ENCODE measurements around the gene MKNK1. TPM values are rescaled to one million over a fixed set of nuclear protein-coding genes. Genes with fewer than 3 reads are reported as not detected.

Gene MKNK1
- total RNA-seq, 1 experiment from 2014 or later = 12.9 TPM

GRCh38 chr1:46513536-46513935, 90.5 kb downstream of the MKNK1 start:
- Mint-ChIP-seq H3K9me3 (no peaks in the 10 kb centered on the region; a peak in 1 of 5 replicates), H3K4me3 (no peak overlapping the region), H3K36me3 (ENCODE audit: insufficient read depth in 1 of 3, low read depth in 3 of 3) (no peaks in the 10 kb centered on the region), H3K27ac (no peak overlapping the region), H3K27me3 (ENCODE audit: low read depth) (peaks cover 55% of the 10 kb centered on the region), H3K4me1 (peaks cover 62 to 67% of the 10 kb centered on the region in 2 experiments)
- no peak for TF ChIP-seq CTCF (conservative IDR thresholded peaks at IDR 0.05)
- WGBS (ENCODE audit: extremely low coverage, insufficient read length, low lambda C conversion rate) = no CpG with 5 or more reads among the region's 5 CpGs
- Histone ChIP-seq H2BK12ac (ENCODE audit: insufficient read length, low read depth, low read length) (no peak overlapping the region), H2AFZ (ENCODE audit: low read length) (no peak overlapping the region), H3K4ac (ENCODE audit: low read depth, low read length) (no peak overlapping the region), H2BK15ac (ENCODE audit: low read depth, low read length) (no peak overlapping the region), H3K4me2 (ENCODE audit: insufficient read depth, insufficient read length, low read length) (no peak overlapping the region), H2BK20ac (ENCODE audit: low read depth, low read length, poor library complexity, severe bottlenecking) (no peak overlapping the region), H2BK5ac (ENCODE audit: insufficient read length, low read length) (no peak overlapping the region), H3K27ac (ENCODE audit: insufficient read length, low read depth, low read length) (no peak overlapping the region), H4K5ac (ENCODE audit: insufficient read length, low read depth, low read length) (no peak overlapping the region), H4K20me1 (ENCODE audit: control insufficient read depth, insufficient read depth, insufficient read length) (no peaks in the 10 kb centered on the region), H3T11ph (ENCODE audit: low read length) (no peak overlapping the region), H4K8ac (replicated peaks; ENCODE audit: insufficient read length, low read depth, low read length) (no peak overlapping the region), H2BK120ac (ENCODE audit: low read depth, low read length, poor library complexity, severe bottlenecking) (no peak overlapping the region), H3K56ac (ENCODE audit: insufficient read length, low read depth, low read length) (no peak overlapping the region), H3K9me3 (ENCODE audit: control insufficient read depth, low read depth, low read length) (no peaks in the 10 kb centered on the region), H3K79me2 (ENCODE audit: insufficient read depth, low read length) (no peaks in the 10 kb centered on the region), H3K14ac (ENCODE audit: insufficient read depth, low read length) (no peak overlapping the region), H3K27me3 (ENCODE audit: insufficient read depth, low read length) (no peaks in the 10 kb centered on the region), H3K9ac (ENCODE audit: extremely low read depth, insufficient read length, low read length) (no peak overlapping the region), H3K4me1 (ENCODE audit: insufficient read depth, low read length) (peaks cover 7% of the 10 kb centered on the region; the same call in 1 of the 2 replicates), H3K23me2 (ENCODE audit: insufficient read length, low read depth, low read length, poor library complexity, severe bottlenecking) (no peaks in the 10 kb centered on the region), H3K23ac (ENCODE audit: insufficient read length, low read depth, low read length) (no peak overlapping the region), H3K18ac (ENCODE audit: insufficient read length, low read depth, low read length) (no peak overlapping the region), H4K91ac (ENCODE audit: insufficient read length, low read depth, low read length) (no peak overlapping the region), H3K79me1 (ENCODE audit: insufficient read depth, low read depth, low read length, poor library complexity, severe bottlenecking) (no peaks in the 10 kb centered on the region), H2AK5ac (ENCODE audit: insufficient read length, low read length) (no peak overlapping the region)
- DNase-seq = no peak

Data from H9 (cell line).